D341Med (cell line): ENCODE measurements around the gene LSM6.

Source experiments
- DNase-seq: peaks from one replicate; pipeline ENCODE4 v3.0.0; 2012; ENCODE audit warnings: low spot score

The LSM6 gene

GRCh38 chr4:146186041-146186440, 10.5 kb downstream of the LSM6 start:
- DNase-seq = no peak

DNA sequence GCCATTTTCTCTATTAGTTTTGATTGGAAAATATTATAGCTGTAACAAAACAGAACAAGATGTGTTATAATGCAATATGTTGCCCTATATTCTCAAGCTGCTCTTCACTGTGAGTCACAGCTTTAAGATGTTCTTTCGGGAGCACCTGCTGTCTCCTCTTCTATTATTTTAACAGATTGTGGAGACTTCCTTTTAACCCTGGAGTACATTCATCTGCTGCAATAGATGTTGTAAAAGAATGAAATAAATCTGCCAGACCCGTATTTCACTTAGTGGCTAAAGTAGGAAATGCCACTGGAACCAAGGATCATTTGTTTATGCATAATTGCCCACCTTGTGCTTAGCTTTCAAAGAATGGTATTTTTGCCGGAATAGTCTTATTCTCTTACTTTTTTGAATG, 11.1 kb downstream of the LSM6 start:
- no peak for DNase-seq

- no peak for DNase-seq
Measured at GRCh38 chr4:146190456-146190855, 14.9 kb downstream of the LSM6 start.

DNA sequence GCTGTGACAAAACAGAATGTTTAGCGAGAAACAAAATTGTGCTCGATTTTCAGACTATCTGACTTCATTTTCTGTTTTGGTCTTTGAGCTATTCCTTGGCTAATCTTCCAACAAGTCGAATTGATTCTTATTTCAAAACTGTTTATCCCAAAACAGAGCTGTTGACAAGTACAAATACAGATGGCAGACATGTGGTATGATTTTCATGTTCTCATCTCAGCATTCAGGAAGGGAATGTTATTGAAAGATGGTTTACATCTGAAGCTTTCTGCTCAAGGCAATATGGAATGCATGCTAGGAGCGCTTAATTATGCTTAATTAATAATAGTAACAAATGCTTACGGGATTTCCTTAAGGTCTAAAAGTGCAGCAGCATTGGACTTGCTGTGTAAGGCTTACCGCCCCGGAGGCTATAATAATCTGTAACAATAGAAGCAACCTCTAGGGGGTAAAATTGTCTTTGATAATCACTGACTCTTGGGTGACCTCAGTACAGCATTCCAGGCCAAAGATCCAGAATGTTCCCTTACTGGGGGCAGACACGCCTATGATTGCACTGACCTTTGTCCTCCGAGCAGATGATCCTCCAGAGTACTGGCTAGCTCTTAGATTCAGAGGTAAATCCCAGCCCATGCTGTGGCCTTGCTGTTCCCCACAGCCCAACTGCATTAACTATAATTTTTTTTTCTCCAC, 16.4 kb downstream of the LSM6 start:
- no peak for DNase-seq

DNA sequence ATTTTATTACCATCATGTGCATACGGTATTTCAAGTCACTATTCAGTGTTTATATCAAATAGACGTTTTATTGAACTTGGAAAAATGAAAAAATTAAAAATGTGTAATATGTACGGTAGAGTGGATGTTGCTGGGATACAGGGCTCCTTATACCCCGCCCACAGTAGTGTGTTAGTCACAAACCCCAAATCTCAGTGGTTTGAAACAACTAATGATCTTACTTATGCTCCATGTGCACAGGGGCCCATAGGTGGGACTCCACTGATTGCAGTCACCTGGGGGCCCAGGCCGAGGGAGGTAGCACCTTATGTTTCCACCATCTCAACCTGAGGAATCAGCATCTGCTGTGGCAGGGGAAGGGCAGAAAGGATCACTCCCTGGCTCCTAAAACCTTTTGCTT, 18.1 kb downstream of the LSM6 start:
- DNase-seq = no peak

- no peak for DNase-seq
Measured at GRCh38 chr4:146194212-146194611, 18.7 kb downstream of the LSM6 start.

GRCh38 chr4:146202665-146203064, 27.1 kb downstream of the LSM6 start:
- DNase-seq = no peak

GRCh38 chr4:146207410-146207809, 31.9 kb downstream of the LSM6 start:
- no peak for DNase-seq

DNA sequence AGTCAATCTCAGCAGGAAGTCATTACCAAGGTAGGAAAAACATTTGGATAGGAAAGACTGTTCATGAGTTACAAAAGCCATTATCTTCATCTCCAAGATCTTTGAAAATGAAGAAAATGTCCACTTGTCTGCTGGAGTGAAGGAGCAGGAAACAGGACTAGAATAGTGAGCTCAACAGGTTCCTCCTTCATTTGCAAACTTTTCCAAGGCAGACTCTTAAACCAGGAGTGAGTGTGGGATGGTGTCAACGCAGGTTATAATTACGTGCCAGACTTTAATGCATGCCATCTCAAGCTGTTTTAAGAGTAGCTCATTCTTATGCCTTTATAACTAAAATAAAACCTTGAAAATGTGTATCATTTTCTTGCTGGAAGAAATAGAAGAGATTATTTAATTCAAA, 35.4 kb downstream of the LSM6 start:
- DNase-seq = no peak

DNA sequence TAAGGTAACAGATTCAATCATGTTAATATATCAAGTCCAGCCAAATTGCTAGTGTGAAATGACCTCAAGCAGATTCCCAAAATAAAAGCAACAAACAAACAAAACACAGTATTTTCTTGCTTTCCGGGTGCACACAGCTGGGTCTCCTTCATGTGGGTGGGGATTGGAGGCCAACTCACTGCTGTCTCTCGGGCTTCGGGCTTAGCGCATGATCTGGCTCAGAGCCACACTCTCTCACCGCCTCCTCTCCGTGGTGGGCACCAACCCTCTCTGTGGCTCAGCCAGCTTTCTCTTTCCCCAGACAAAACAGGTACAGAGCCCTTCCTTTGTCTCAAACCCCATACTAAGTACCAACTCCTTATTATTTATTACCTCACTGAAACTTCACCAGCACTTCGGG, 35.9 kb downstream of the LSM6 start:
- no peak for DNase-seq

GRCh38 chr4:146212781-146213180, 37.3 kb downstream of the LSM6 start:
- no peak for DNase-seq

DNA sequence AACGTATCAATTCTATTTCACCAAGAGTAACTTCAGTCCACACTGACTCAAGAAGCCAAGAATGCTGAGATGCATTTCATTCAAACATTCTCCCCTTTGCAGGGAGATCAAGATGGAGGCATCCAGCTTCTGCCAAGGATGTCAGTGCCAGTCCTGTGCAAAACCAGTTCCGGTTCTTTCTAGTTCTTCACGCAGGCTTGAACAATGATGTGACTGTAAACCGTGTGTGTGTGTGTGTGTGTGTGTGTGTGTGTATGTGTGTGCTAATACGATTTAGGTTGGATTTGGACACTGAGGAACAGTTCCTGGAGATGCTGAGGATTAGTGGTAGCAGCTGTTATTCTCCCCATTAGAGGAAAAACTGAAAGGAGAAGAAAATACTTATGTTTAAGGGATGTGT, 38.7 kb downstream of the LSM6 start, which contains the start of gene REELD1:
Gene REELD1, plus strand, starts transcription at position 301 of the 400 bp plus-strand sequence. CDS start 2,415 bp downstream, outside the sequence.
- no peak for DNase-seq

- no peak for DNase-seq
Measured at GRCh38 chr4:146222313-146222712, 46.8 kb downstream of the LSM6 start.

- no peak for DNase-seq
Measured at GRCh38 chr4:146224326-146224966, 48.9 kb downstream of the LSM6 start.

- no peak for DNase-seq
Measured at GRCh38 chr4:146229406-146229805, 53.9 kb downstream of the LSM6 start.

GRCh38 chr4:146232131-146232722, 56.7 kb downstream of the LSM6 start:
- no peak for DNase-seq

- no peak for DNase-seq
Measured at GRCh38 chr4:146235654-146236177, 60.2 kb downstream of the LSM6 start.

GRCh38 chr4:146236216-146236615, 60.7 kb downstream of the LSM6 start:
- DNase-seq = no peak

DNA sequence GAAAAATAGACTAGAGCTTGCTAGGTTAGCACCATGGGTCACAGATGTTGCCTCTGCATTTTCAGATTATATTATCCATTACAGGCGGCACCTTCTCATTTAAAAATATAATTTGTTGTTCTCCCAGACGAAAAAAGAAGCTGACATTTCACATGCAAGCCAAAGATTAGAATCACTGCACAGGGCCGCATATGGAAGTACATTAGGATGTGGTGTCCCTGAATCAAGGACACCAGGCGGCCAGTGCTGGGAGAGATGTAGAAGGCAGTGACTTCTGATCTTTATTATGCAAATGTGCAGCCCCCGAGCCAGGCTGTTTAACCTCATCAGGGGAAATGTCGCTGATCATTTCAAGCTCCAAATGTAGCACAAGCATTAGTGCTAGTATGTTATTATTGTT, 61.6 kb downstream of the LSM6 start:
- no peak for DNase-seq

GRCh38 chr4:146238107-146238506, 62.6 kb downstream of the LSM6 start:
- DNase-seq = no peak
